Measurements from ENCODE around the gene SASS6.

DNA sequence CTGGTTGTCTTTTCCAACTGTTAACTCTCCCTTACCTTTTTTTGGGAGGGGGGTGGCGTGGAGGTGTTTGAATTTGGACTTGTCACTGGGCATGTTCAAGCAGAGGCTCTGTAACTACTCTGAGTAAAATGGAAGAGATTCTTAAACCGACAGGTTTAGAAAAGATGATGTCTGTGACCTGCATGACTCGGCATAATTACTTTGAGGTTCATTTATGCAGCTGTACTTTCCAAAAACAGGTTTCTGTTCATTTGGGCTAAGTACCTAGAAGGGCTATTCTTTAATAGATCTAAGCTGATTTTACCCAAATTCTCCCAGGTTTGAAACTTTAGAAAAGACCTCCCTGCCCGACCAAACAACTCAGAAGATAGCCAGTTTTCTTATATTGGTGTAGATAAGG is 82.6 kb downstream of the SASS6 start:
- TF ChIP-seq, protein P1, sequence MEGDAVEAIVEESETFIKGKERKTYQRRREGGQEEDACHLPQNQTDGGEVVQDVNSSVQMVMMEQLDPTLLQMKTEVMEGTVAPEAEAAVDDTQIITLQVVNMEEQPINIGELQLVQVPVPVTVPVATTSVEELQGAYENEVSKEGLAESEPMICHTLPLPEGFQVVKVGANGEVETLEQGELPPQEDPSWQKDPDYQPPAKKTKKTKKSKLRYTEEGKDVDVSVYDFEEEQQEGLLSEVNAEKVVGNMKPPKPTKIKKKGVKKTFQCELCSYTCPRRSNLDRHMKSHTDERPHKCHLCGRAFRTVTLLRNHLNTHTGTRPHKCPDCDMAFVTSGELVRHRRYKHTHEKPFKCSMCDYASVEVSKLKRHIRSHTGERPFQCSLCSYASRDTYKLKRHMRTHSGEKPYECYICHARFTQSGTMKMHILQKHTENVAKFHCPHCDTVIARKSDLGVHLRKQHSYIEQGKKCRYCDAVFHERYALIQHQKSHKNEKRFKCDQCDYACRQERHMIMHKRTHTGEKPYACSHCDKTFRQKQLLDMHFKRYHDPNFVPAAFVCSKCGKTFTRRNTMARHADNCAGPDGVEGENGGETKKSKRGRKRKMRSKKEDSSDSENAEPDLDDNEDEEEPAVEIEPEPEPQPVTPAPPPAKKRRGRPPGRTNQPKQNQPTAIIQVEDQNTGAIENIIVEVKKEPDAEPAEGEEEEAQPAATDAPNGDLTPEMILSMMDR (conservative IDR thresholded peaks at IDR 0.05) = no peak
- no peak for TF ChIP-seq EZH2 (IDR thresholded peaks at IDR 0.05; ENCODE audit: low read depth)

All from PC-9 (cell line).